ENCODE measurements around the gene FBXO42. TPM values are rescaled to one million over a fixed set of nuclear protein-coding genes. Genes with fewer than 3 reads are reported as not detected.

The FBXO42 gene
- total and polyA plus RNA-seq, 2 donors (not counting 3 experiments of a cell fraction or from before 2014, with no cell fraction given): 16.3 to 20.4 TPM

DNA sequence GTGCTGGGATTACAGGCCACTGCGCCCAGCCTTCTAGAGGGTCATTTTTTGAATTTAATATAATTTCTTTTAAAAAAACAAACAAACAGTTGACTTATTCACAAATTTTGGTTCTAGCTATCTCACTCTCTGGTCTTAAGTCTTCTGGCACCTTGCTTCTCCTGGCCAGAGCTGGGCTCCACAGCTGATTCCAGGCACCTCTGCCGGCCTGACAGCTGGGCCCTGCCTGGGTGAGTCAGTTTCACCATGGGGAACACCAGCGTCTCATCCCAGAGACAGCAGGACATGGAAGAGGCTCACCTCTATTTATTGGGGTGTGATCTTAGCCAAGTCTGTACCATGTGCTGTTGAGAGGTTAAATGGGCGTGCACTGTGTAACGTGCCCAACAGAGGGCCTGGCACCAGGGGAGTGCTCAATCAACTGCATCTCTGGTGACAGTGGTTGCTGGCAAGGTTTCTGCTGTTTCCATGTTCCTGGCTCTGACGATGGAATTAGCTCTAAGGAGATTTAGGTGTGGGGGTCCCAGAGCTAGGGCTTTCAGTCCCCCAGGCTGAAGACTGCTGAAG, 116.3 kb downstream of the FBXO42 start:
- Histone ChIP-seq H3K9me3 (replicated peaks; ENCODE audit: control insufficient read depth, insufficient read depth, low read length) (no peaks in the 10 kb centered on the region), H3K9me1 (replicated peaks; ENCODE audit: control insufficient read depth, extremely low read depth, insufficient read depth, low read length) (no peaks in the 10 kb centered on the region), H4K20me1 (replicated peaks; ENCODE audit: control insufficient read depth, extremely low read depth, insufficient read depth, low read length) (no peaks in the 10 kb centered on the region), H3K79me2 (ENCODE audit: control insufficient read depth, insufficient read depth, low read length) (no peaks in the 10 kb centered on the region), H3K4me3 (replicated peaks in 1 of 3; ENCODE audit: insufficient read depth in 1 of 3, low read depth in 1 of 3, low read length in 3 of 3) (peak overlapping the region in 1 of 3 experiments; percentile 53), H3K27me3 (ENCODE audit: control insufficient read depth in 2 of 2, insufficient read depth in 2 of 2, low read length in 2 of 2) (no peaks in the 10 kb centered on the region), H3K4me2 (ENCODE audit: insufficient read depth, low read length) (peak overlapping the region; percentile 91), H3K9ac (replicated peaks; ENCODE audit: extremely low read depth, insufficient read depth, low read length) (no peak overlapping the region), H3K36me3 (ENCODE audit: control insufficient read depth in 2 of 2, extremely low read depth in 1 of 2, insufficient read depth in 2 of 2, low read length in 2 of 2) (no peaks in the 10 kb centered on the region), H3K27ac (ENCODE audit: insufficient read depth, low read depth, low read length) (no peak overlapping the region), H3K4me1 (ENCODE audit: control insufficient read depth, extremely low read depth, insufficient read depth, low read length) (peaks cover 15% of the 10 kb centered on the region), H2AFZ (ENCODE audit: low read depth, low read length) (peak overlapping the region; percentile 63)
- DNase-seq (ENCODE audit: low read depth, low spot score) (peak; percentile 39), FAIRE-seq (peak; percentile 40)
- ChIA-PET POLR2A (no interaction called here), CTCF (interaction anchor here (1.1 to 2.6 kb wide), 3 partner anchors 13 to 154 kb away, joined by 3 to 8 read pairs (median 5); no protein-coding TSS in a partner anchor)
- no peak for TF ChIP-seq JUN (IDR thresholded peaks at IDR 0.05; ENCODE audit: borderline replicate concordance, insufficient read depth, insufficient read length, low read depth)
- TF ChIP-seq, protein P1, sequence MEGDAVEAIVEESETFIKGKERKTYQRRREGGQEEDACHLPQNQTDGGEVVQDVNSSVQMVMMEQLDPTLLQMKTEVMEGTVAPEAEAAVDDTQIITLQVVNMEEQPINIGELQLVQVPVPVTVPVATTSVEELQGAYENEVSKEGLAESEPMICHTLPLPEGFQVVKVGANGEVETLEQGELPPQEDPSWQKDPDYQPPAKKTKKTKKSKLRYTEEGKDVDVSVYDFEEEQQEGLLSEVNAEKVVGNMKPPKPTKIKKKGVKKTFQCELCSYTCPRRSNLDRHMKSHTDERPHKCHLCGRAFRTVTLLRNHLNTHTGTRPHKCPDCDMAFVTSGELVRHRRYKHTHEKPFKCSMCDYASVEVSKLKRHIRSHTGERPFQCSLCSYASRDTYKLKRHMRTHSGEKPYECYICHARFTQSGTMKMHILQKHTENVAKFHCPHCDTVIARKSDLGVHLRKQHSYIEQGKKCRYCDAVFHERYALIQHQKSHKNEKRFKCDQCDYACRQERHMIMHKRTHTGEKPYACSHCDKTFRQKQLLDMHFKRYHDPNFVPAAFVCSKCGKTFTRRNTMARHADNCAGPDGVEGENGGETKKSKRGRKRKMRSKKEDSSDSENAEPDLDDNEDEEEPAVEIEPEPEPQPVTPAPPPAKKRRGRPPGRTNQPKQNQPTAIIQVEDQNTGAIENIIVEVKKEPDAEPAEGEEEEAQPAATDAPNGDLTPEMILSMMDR (IDR thresholded peaks at IDR 0.05; ENCODE audit: extremely low read depth in 1 of 2, insufficient read depth in 1 of 2, low read depth in 1 of 2, low read length in 2 of 2): peak; percentile 14 to 29
- dilution Hi-C loops (cut with MboI; ENCODE audit: extremely low pct_ligation_motif_present, low sequenced_read_pairs) (no loop called here), intact Hi-C loops (cut with micrococcal nuclease) (loop anchor here (2.0 kb wide), 2 partner anchors 29 to 157 kb away; no protein-coding TSS in a partner anchor)
- BruUV-seq (replicated peaks): no TSS peak

DNA sequence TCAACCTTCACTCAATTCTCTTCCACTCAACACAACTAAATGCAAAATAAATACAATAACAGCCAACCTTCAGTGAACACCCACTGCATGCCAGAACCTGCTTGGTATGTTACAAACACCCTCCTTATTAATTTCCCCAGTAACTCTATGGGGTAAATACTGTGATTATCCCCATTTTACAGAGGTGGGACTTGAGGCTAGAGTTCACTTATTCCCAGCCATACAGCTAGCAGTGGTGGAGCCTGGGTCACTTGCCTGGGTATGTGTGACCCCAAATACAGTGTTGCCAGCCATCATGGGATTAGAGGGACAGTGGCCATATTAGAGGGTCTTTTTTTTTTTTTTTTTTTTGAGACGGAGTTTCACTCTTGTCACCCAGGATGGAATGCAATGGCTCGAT, 116.9 kb downstream of the FBXO42 start:
- H2AFZ ChIP-seq (ENCODE audit: low read depth, low read length): no peak overlapping the region
- H3K27me3 ChIP-seq (ENCODE audit: control insufficient read depth in 2 of 2, insufficient read depth in 2 of 2, low read length in 2 of 2): no peaks in the 10 kb centered on the region
- CTCF ChIA-PET: interaction anchor here (1.7 to 2.6 kb wide), 2 partner anchors 13 to 153 kb away, joined by 5 to 8 read pairs; no protein-coding TSS in a partner anchor
- DNase-seq (ENCODE audit: low read depth, low spot score) (no peak), FAIRE-seq (no peak)
- intact Hi-C loops (cut with micrococcal nuclease): no loop called here
- H3K27ac ChIP-seq (ENCODE audit: insufficient read depth, low read depth, low read length): no peak overlapping the region
- BruUV-seq (replicated peaks): no TSS peak
- no peak overlapping the region for H3K4me3 ChIP-seq (replicated peaks in 1 of 3; ENCODE audit: insufficient read depth in 1 of 3, low read depth in 1 of 3, low read length in 3 of 3)
- no peaks in the 10 kb centered on the region for H3K9me1 ChIP-seq (replicated peaks; ENCODE audit: control insufficient read depth, extremely low read depth, insufficient read depth, low read length)
- H3K9me3 ChIP-seq (replicated peaks; ENCODE audit: control insufficient read depth, insufficient read depth, low read length): no peaks in the 10 kb centered on the region
- peaks cover 15% of the 10 kb centered on the region for H3K4me1 ChIP-seq (ENCODE audit: control insufficient read depth, extremely low read depth, insufficient read depth, low read length)
- no peak overlapping the region for H3K9ac ChIP-seq (replicated peaks; ENCODE audit: extremely low read depth, insufficient read depth, low read length)
- POLR2A ChIA-PET: no interaction called here
- no peak overlapping the region for H3K4me2 ChIP-seq (ENCODE audit: insufficient read depth, low read length)
- H4K20me1 ChIP-seq (replicated peaks; ENCODE audit: control insufficient read depth, extremely low read depth, insufficient read depth, low read length): no peaks in the 10 kb centered on the region
- no peaks in the 10 kb centered on the region for H3K36me3 ChIP-seq (ENCODE audit: control insufficient read depth in 2 of 2, extremely low read depth in 1 of 2, insufficient read depth in 2 of 2, low read length in 2 of 2)
- H3K79me2 ChIP-seq (ENCODE audit: control insufficient read depth, insufficient read depth, low read length): no peaks in the 10 kb centered on the region
- dilution Hi-C loops (cut with MboI; ENCODE audit: extremely low pct_ligation_motif_present, low sequenced_read_pairs): no loop called here
- TF ChIP-seq GATA2 (IDR thresholded peaks at IDR 0.05; ENCODE audit: insufficient read depth, insufficient read length, low read depth, low read length): no peak
- no peak for TF ChIP-seq POLR2A (IDR thresholded peaks at IDR 0.05; ENCODE audit: low read depth, low read length)
- no peak for TF ChIP-seq JUN (IDR thresholded peaks at IDR 0.05; ENCODE audit: borderline replicate concordance, insufficient read depth, insufficient read length, low read depth)
- TF ChIP-seq FOS (IDR thresholded peaks at IDR 0.05; ENCODE audit: borderline replicate concordance, insufficient read depth, low read length): no peak
- TF ChIP-seq MYC (IDR thresholded peaks at IDR 0.05; ENCODE audit: low read depth, low read length): no peak
- TF ChIP-seq, protein P1 (IDR thresholded peaks at IDR 0.05; ENCODE audit: extremely low read depth in 1 of 2, insufficient read depth in 1 of 2, low read depth in 1 of 2, low read length in 2 of 2): no peak
- TF ChIP-seq, protein P2, sequence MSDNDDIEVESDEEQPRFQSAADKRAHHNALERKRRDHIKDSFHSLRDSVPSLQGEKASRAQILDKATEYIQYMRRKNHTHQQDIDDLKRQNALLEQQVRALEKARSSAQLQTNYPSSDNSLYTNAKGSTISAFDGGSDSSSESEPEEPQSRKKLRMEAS (IDR thresholded peaks at IDR 0.05; ENCODE audit: insufficient read depth, insufficient read length): no peak
- TF ChIP-seq POLR2AphosphoS5 (IDR thresholded peaks at IDR 0.05; ENCODE audit: insufficient read depth, low read depth, low read length): no peak
- TF ChIP-seq EZH2 (IDR thresholded peaks at IDR 0.05; ENCODE audit: borderline replicate concordance, low read depth, low read length, severe bottlenecking): no peak

All from endothelial cell of umbilical vein (primary cell).